ENCODE results near the gene ZFYVE1.
"Not testable (repeated sequence)": the region's sequence is repeated elsewhere in the genome, so short reads cannot be mapped to it uniquely, and the experiment has no call there.

ZFYVE1 gene

DNA sequence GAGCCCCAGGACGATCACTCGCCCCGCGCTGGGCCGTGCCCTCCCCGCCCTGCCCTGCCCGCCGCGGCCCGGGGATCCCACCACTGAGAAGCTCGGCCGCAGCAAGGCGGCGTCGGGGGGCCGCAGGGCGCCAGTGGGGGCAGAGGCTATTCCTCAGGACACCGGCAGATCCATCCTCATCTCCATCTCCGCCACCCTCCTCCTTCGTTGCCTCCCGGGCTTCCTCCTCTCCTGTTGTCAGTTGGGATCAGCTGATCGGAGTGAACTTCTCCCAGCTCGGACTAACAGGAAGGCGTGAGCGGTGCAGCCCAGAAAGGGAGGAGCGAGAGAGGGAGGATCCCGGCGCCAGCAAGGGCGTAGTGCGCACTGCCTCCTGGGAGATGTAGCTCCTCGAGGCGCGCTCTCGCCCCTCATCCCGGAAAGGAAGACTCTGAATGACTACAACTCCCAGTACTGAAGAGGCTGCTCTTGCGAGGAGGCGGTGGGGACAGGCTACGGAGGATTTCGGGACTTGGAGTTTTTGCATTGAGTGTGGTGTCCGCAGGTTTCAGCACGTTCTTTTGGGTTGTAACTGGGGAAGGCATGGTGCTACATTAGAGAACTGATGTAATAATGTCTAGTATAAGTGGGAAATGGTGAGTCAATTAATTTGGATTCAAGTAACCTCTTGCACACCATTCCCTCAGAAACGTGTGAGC, at the start of gene ZFYVE1:
ZFYVE1 (minus strand) TSS at position 262 of the 698 bp plus-strand sequence. CDS start 2,598 bp downstream, outside the sequence.
- peak; percentile 94 for DNase-seq (ENCODE audit: low spot score)

DNA sequence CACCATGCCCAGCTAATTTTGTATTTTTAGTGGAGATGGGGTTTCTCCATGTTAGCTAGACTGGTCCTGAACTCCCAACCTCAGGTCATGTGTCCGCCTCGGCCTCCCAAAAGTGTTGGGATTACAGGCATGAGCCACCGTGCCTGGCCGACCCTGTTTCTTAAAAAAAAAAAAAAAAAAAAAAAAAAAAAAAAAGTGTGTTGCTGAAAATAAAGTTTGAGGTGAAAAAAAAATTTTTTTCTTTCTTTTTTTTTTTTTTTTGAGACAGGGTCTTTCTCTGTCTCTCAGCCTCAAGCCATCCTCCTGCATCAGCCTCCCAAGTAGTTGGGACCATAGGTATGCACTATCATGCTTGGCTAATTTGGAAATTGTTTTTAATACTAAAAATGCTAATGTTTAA, 42.7 kb upstream of the ZFYVE1 start:
- DNase-seq (ENCODE audit: low spot score) = no peak

DNA sequence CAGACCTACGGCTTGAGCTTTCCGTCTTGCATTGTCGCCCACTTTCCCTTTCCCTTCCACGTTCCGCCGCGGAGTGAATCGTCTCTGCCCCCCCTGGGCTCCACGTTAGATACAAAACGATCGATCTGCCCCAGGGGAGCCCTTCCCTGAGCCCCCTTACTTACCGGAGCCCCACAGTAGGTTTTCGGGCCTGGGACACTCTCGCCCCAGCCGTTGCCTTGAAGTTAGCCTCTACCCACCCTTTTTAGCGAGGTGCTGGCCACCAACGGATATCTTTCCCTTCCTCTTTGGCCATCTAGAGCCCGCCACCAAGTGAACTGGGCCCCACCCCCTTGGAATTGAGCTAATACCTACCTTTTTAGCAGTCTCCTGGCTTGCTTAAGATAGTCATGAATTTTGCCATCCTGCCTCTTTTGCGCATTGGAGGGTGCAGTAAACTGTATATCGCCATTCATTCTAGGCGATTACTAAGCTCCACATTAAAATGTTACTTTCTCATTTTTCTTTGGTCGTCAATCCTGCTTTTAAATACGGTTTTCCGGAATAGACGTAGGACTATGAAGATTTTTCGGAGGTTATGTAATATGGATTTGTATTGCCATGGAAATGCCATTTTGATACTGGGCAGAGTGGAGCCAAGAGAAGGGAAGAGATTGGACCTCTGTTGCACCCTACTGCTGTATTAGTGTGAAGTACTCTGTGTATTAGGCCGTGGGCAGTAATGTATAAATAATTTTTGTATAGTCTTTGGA, 32.2 kb upstream of the ZFYVE1 start:
- DNase-seq (ENCODE audit: low spot score) = peak; percentile 58

DNA sequence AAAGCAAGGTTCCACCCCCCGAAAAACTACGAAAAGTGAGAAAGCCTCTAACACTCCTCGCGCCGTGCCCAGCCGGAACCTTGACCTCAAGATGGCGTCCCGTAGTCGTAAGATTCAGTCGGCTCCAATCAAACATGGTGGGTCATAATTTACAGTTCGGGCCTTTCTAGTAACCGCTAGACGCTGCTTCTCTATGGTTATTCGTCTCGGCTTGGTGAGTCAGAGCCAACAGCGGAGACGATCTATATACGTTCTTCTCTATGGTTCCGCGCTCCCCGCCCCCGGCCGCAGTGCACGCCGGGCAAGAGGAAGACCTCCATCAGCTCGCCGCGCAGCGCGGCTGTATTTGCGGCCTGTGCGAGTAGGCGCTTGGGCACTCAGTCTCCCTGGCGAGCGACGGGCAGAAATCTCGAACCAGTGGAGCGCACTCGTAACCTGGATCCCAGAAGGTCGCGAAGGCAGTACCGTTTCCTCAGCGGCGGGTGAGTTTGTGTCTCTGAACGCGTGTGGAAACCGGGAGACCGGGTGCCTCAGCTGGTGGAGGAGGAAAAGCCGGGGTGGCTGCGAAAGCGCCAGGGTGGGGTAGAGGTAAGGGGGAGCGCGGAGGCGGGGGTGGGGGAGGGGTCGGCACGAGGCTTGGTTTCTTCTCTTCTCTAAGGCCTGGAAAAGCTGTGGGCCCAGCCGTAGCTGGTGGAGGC, 31.5 kb upstream of the ZFYVE1 start, which contains the start of gene RBM25:
RBM25 (plus strand) TSS at position 311 of the 698 bp plus-strand sequence. CDS start 13,108 bp downstream, outside the sequence.
- peak; percentile 95 for DNase-seq (ENCODE audit: low spot score)

DNA sequence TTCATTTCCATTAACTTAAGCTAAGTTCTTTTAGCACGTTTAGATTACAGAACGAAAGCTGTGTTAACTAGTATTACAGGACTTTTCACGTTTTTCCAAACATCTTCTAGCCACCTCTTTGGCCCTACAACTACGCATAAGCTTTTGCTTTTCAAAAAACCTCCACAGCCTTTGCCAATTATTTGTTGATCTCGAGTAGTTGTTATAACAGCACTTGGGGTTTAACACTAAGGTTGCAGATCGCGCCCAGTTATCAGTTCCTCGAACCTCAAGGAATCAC, 31.0 kb upstream of the ZFYVE1 start:
- no peak for DNase-seq (ENCODE audit: low spot score)

GRCh38 chr14:73055251-73055650, 28.3 kb upstream of the ZFYVE1 start:
- no peak for DNase-seq (ENCODE audit: low spot score)

GRCh38 chr14:73049428-73049827, 22.5 kb upstream of the ZFYVE1 start:
- no peak for DNase-seq (ENCODE audit: low spot score)

DNA sequence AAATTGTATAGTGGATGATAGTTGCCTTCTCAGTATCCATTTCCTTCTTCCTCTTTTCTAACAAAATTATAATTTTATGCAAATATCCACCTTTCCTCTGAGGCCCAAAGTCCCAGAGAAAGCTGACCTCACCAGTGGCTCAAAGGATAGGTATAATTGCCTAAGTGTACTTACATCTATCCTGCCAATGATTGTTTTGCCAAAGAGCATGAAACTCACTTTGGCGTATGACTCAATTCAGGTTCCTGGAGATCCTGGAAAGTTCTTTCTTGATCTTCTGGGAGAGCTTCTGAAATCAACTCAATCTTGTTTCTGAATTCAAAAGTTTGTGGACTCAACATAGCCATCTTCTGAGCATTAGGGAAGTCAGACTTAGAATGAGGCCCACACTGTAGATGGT, 20.9 kb upstream of the ZFYVE1 start:
- no peak for DNase-seq (ENCODE audit: low spot score)

- not testable (repeated sequence) for DNase-seq (ENCODE audit: low spot score)
Measured at GRCh38 chr14:73036706-73037450, 10.0 kb upstream of the ZFYVE1 start.

DNA sequence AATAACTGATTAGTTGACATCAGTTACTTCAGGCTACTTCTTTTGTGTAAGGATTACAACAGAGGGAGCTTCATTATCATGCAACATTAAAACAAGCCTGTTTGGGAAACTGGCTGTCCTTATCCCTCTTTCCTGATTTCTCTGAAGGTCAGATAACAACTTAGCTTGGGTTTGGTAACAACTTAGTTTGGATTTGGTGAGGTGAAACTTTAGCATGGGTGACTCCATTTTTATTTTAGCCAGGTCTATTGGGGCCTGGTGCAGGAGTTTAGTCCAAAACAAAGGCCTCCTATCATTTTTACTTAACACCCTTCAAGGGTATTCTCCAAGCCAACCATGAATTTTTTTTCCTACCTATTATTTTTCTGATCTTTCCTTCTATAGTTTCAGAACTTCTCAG, 1.1 kb upstream of the ZFYVE1 start:
- DNase-seq (ENCODE audit: low spot score) = no peak

- DNase-seq (ENCODE audit: low spot score) = no peak
Measured at GRCh38 chr14:73027546-73027945, 640 bp upstream of the ZFYVE1 start.

- DNase-seq (ENCODE audit: low spot score) = no peak
Measured at GRCh38 chr14:73026243-73026844, 562 bp downstream of the ZFYVE1 start.

- DNase-seq (ENCODE audit: low spot score) = no peak
Measured at GRCh38 chr14:73025544-73025943, 1.4 kb downstream of the ZFYVE1 start.

GRCh38 chr14:73022051-73022450, 4.9 kb downstream of the ZFYVE1 start:
- DNase-seq (ENCODE audit: low spot score) = no peak

- DNase-seq (ENCODE audit: low spot score) = not testable (repeated sequence)
Measured at GRCh38 chr14:73016011-73016410, 10.9 kb downstream of the ZFYVE1 start.

DNA sequence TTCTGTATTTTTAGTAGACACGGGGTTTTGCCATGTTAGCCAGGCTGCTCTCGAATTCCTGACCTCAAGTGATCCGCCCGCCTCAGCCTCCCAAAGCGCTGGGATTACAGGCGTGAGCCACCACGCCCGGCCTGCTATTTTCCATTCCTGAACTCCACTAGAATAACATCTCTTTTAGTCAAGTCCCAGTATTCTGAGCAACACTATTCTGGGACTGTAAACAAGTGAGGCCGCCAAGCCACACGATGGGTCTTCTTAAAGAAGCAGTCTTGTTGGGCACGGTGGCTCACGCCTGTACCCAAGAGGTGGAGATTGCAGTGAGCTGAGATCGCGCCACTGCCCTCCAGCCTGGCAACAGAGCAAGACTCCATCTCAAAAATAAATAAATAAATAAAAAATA, 11.4 kb downstream of the ZFYVE1 start:
- DNase-seq (ENCODE audit: low spot score) = not testable (repeated sequence)

GRCh38 chr14:73014105-73014504, 12.8 kb downstream of the ZFYVE1 start:
- DNase-seq (ENCODE audit: low spot score) = no peak

DNA sequence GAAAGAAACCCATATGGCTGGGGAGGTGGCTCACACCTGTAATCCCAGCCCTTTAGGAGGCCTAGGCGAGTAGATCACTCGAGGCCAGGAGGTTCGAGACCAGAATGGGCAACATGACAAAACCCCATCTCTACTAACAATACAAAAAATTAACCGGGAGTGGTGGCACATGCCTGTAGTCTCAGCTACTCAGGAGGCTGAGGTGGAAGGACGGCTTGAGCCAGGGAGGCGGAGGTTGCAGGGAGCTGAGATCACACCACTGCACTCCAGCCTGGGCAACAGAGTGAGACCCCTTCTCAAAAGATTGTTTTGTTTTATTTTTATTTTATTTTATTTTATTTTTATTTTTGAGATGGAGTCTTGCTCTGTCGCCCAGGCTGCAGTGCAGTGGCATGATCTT, 15.7 kb downstream of the ZFYVE1 start:
- not testable (repeated sequence) for DNase-seq (ENCODE audit: low spot score)

DNA sequence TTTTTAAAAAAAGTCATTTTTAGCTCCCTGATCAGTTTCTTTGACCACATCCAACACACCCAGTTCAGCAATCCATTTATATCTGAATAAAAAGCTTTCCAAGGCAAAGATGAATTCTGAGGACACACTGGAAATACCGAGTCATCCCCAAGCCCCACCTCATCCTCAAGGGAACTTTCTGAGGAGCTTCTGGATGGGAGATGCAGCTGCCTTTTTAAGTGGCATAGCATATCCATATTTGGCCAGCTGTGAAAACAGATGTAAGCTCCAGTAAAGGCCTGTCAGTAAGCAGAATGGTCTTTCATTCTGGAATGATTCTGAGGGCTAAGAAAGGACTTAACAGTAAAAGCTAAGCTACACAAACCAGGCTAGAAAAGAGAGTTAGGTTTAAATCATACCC, 18.4 kb downstream of the ZFYVE1 start:
- no peak for DNase-seq (ENCODE audit: low spot score)

- DNase-seq (ENCODE audit: low spot score) = no peak
Measured at GRCh38 chr14:73007835-73008234, 19.1 kb downstream of the ZFYVE1 start.

GRCh38 chr14:73004641-73005040, 22.3 kb downstream of the ZFYVE1 start:
- not testable (repeated sequence) for DNase-seq (ENCODE audit: low spot score)

GRCh38 chr14:73003681-73004080, 23.2 kb downstream of the ZFYVE1 start:
- no peak for DNase-seq (ENCODE audit: low spot score)
